Embryonic facial prominence (tissue), 1 donor: ENCODE results near the gene KCNQ1.

Experiments used
- DNase-seq: peaks from one replicate; pipeline ENCODE4 v3.0.0-alpha.2; 2016; ENCODE audit errors: extremely low spot score

The KCNQ1 gene

GRCh38 chr11:2761131-2762030 lies 316.6 kb downstream of the KCNQ1 start:
- no peak for DNase-seq

GRCh38 chr11:2762031-2762380 lies 317.2 kb downstream of the KCNQ1 start:
- no peak for DNase-seq

- DNase-seq = no peak
Measured at GRCh38 chr11:2762451-2762850, 317.6 kb downstream of the KCNQ1 start.

GRCh38 chr11:2763984-2764383 lies 319.2 kb downstream of the KCNQ1 start:
- DNase-seq = no peak

GRCh38 chr11:2765491-2765890 lies 320.7 kb downstream of the KCNQ1 start:
- no peak for DNase-seq

GRCh38 chr11:2766166-2766565 lies 321.4 kb downstream of the KCNQ1 start:
- no peak for DNase-seq

GRCh38 chr11:2767071-2767470 lies 322.3 kb downstream of the KCNQ1 start:
- DNase-seq = no peak

- DNase-seq = no peak
Measured at GRCh38 chr11:2767801-2768200, 323.0 kb downstream of the KCNQ1 start.

GRCh38 chr11:2768471-2769408 lies 323.9 kb downstream of the KCNQ1 start:
- DNase-seq = no peak

GRCh38 chr11:2769409-2770095 lies 324.7 kb downstream of the KCNQ1 start:
- no peak for DNase-seq

- DNase-seq = no peak
Measured at GRCh38 chr11:2770096-2770751, 325.4 kb downstream of the KCNQ1 start.

GRCh38 chr11:2770761-2771301 lies 326.0 kb downstream of the KCNQ1 start:
- DNase-seq = no peak

- no peak for DNase-seq
Measured at GRCh38 chr11:2771758-2772466, 327.1 kb downstream of the KCNQ1 start.

GRCh38 chr11:2772544-2773031 lies 327.8 kb downstream of the KCNQ1 start:
- no peak for DNase-seq

- no peak for DNase-seq
Measured at GRCh38 chr11:2774173-2775082, 329.6 kb downstream of the KCNQ1 start.

GRCh38 chr11:2775083-2775625 lies 330.3 kb downstream of the KCNQ1 start:
- DNase-seq = no peak

- DNase-seq = no peak
Measured at GRCh38 chr11:2775626-2776350, 331.0 kb downstream of the KCNQ1 start.

GRCh38 chr11:2776351-2777061 lies 331.7 kb downstream of the KCNQ1 start:
- DNase-seq = no peak
